HEK293 (cell line): ENCODE data around the gene RBM42.

Source experiments
- CTCF ChIP-seq: fragments of 450-650 bp; formaldehyde crosslinking; IDR thresholded peaks from 2 replicates; pipeline ENCODE4 v1.5.1; 2016; ENCODE audit warnings: missing biosample characterization, missing genetic modification characterization
- PATZ1 ChIP-seq: fragments of 450-650 bp; formaldehyde crosslinking; IDR thresholded peaks from 2 replicates; pipeline ENCODE4 v1.5.1; 2016; ENCODE audit warnings: missing biosample characterization, missing genetic modification characterization
- ZEB2 ChIP-seq: fragments of 450-650 bp; formaldehyde crosslinking; IDR thresholded peaks from 2 replicates; pipeline ENCODE4 v1.5.1; 2016; ENCODE audit warnings: missing biosample characterization, missing genetic modification characterization
- ZIC2 ChIP-seq: fragments of 450-650 bp; formaldehyde crosslinking; IDR thresholded peaks from 2 replicates; pipeline ENCODE4 v1.5.1; 2016; ENCODE audit warnings: missing biosample characterization, missing genetic modification characterization
- ZNF768 ChIP-seq: fragments of 450-650 bp; formaldehyde crosslinking; IDR thresholded peaks from 2 replicates; pipeline ENCODE4 v1.5.1; 2018; ENCODE audit warnings: missing biosample characterization, mild to moderate bottlenecking, missing genetic modification characterization
- TF ChIP-seq, protein P1 (sequence below): fragments of 450-650 bp; formaldehyde crosslinking; IDR thresholded peaks from 2 replicates; pipeline ENCODE4 v1.5.1; 2016; ENCODE audit warnings: missing biosample characterization, missing genetic modification characterization

DNA sequence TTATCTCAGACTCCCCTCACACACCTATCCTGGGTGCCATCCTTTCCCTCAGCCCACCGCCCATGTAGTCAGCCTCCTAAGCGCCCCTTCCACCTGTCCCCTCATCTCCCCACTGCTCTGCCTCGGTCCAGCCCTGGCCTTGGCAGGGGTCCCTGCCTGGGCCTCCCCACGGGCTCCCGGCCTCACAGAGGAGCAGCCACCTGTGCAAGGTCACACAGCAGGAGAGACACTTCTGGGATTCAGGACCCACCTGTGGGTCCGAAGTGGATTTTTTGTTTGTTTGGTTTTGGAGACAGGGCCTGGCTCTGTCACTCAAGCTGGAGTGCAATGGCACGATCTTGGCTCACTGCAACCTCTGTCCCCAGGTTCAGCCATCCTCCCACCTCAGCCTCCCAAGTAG is 36.8 kb downstream of the RBM42 start:
- TF ChIP-seq ZEB2 (tag by site-specific recombination) (no peak), PATZ1 (tag by site-specific recombination) (no peak), ZNF768 (no peak), CTCF (no peak), ZIC2 (tag by site-specific recombination) (no peak)
- TF ChIP-seq, protein P1, sequence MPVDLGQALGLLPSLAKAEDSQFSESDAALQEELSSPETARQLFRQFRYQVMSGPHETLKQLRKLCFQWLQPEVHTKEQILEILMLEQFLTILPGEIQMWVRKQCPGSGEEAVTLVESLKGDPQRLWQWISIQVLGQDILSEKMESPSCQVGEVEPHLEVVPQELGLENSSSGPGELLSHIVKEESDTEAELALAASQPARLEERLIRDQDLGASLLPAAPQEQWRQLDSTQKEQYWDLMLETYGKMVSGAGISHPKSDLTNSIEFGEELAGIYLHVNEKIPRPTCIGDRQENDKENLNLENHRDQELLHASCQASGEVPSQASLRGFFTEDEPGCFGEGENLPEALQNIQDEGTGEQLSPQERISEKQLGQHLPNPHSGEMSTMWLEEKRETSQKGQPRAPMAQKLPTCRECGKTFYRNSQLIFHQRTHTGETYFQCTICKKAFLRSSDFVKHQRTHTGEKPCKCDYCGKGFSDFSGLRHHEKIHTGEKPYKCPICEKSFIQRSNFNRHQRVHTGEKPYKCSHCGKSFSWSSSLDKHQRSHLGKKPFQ (tag by site-specific recombination), result no peak
